ENCODE results near the gene BRAF.
A peak's percentile ranks its signal among the peaks of the same experiment; 100 is the strongest.
"Not testable (repeated sequence)": the region's sequence is repeated elsewhere in the genome, so short reads cannot be mapped to it uniquely, and the experiment has no call there.

BRAF gene

DNA sequence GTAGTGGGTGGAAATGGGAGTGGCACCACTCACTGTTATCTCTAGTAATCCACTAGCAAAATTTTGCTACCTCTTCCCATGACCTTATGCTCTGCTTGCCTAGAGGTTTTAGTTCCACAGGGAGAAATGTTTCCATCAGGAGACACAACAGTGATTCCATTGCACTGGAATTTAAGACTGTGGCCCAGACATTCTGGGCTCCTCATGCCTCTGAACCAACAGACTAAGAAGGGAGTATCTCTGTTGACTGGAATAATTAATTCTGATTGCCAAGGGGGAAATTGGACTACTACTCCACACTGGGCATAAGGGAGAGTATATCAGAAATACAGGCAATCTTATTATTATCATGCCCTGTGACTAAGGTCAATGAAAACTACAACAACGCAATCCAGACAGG, 16.2 kb upstream of the BRAF start:
- Histone ChIP-seq H4K20me1 (no peaks in the 10 kb centered on the region), H3K27me3 (no peaks in the 10 kb centered on the region), H3K4me1 (no peaks in the 10 kb centered on the region), H3K9me3 (replicated peaks in 1 of 11) (0 out of 22 replicates have a peak, but pooled peaks cover 0 to 3% (median 0%) of the 10 kb centered on the region in 11 experiments), H3K27ac (no peak overlapping the region), H3K9ac (no peak overlapping the region), H3K4me2 (no peak overlapping the region), H3K4me3 (no peak overlapping the region), H3K36me3 (no peaks in the 10 kb centered on the region)
- TF ChIP-seq Cebpa-rat (IDR thresholded peaks at IDR 0.05), result no peak

DNA sequence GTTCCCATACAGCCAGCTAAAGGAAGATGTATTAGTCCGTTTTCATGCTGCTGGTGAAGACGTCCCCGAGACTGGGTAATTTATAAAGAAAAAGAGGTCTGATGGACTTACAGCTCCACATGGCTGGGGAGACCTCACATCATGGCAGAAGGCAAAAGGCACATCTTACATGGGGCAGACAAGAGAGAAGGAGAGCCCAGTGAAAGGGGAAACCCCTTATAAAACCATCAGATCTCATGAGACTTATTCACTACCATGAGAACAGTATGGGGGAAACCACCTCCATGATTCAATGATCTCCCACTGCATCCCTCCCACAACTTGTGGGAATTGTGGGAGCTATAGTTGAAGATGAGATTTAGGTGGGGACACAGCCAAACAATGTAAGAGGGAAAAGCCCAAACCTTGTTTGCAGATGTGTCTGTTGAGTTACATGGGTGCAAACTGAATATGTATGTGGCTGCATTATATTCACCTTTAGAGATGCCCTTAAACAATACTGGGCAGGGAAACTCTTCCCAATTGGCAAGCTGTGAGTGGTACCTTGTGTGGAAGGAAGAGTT, 13.1 kb upstream of the BRAF start:
- Histone ChIP-seq H3K9me3 (replicated peaks in 1 of 11) (0 out of 22 replicates have a peak, but pooled peaks cover 0 to 3% (median 0%) of the 10 kb centered on the region in 11 experiments), H4K20me1 (no peaks in the 10 kb centered on the region), H3K27ac (no peak overlapping the region), H3K4me2 (no peak overlapping the region), H3K9ac (no peak overlapping the region), H3K4me3 (no peak overlapping the region), H3K4me1 (no peaks in the 10 kb centered on the region), H3K27me3 (no peaks in the 10 kb centered on the region), H3K36me3 (no peaks in the 10 kb centered on the region)
- TF ChIP-seq Cebpa-rat (IDR thresholded peaks at IDR 0.05), result no peak

DNA sequence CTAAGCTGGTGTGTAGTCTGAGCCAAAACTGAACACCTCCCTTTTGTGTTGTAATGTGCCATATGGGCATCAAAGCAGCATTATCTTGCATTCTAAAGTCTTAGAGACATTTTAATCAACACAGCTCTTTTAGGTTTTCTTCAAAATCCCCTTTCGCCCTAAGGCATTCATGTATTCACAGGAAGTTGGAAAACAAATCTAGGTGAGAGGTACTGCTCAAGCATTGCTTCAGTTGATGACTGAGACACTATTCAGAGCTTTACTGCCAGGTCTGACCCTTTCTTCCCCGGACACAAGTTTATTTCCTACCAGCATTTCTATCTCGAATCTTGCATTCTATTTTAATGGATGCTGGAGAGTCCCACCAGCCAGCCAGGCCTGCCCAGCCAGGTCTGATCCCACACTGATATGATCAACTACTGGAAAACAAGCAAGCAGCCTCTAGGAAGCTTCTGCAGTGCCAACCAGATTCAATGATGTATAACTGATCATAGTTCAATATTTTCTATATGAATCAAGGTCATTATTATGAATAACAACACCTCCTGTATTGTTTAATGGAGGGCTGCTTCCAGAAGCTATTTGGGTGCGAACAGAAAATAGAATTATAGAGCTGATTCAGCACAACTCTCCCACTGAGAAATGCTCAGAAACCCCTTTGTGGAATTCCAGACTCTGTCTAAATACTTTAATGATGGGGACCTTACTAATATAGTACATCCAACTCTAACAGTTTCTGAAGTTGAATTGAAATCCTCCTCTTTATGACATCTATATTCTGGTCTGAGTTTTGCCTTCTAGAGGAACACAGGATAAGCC, 4.0 kb upstream of the BRAF start:
- Histone ChIP-seq H3K4me1 (peaks cover 0 to 9% (median 7%) of the 10 kb centered on the region in 10 experiments; a peak in 15 of 20 replicates), H3K9ac (no peak overlapping the region), H3K36me3 (no peaks in the 10 kb centered on the region), H4K20me1 (peaks cover 0 to 5% (median under 1%) of the 10 kb centered on the region in 11 experiments; a peak in 5 of 22 replicates), H3K9me3 (replicated peaks in 1 of 11) (no peaks in the 10 kb centered on the region), H3K27ac (no peak overlapping the region), H3K4me3 (no peak overlapping the region), H3K4me2 (no peak overlapping the region), H3K27me3 (no peaks in the 10 kb centered on the region)
- no peak for TF ChIP-seq Cebpa-rat (IDR thresholded peaks at IDR 0.05)

DNA sequence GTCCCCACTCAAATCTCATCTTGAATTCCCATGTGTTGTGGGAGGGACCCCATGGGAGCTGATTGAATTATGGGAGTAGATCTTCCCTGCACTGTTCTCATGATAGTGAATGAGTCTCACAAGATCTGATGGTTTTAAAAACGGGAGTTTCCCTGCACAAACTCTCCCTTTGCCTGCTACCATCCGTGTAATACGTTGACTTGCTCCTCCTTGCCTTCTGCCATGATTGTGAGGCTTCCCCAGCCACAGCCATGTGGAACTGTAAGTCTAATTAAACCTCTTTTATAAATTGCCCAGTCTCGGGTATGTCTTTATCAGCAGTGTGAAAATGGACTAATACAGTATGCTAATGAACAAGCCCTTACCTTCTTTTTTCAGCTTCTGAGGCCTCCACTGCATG, 3.2 kb upstream of the BRAF start:
- not testable (repeated sequence) for H3K9ac ChIP-seq; H3K36me3 ChIP-seq; H3K27me3 ChIP-seq; H3K27ac ChIP-seq; H3K4me2 ChIP-seq; H3K9me3 ChIP-seq (replicated peaks in 1 of 11); H3K4me3 ChIP-seq
- peaks cover 7 to 16% (median 14%) of the 10 kb centered on the region in 10 experiments for H3K4me1 ChIP-seq
- peaks cover 0 to 12% (median 7%) of the 10 kb centered on the region in 11 experiments; a peak in 14 of 22 replicates for H4K20me1 ChIP-seq

DNA sequence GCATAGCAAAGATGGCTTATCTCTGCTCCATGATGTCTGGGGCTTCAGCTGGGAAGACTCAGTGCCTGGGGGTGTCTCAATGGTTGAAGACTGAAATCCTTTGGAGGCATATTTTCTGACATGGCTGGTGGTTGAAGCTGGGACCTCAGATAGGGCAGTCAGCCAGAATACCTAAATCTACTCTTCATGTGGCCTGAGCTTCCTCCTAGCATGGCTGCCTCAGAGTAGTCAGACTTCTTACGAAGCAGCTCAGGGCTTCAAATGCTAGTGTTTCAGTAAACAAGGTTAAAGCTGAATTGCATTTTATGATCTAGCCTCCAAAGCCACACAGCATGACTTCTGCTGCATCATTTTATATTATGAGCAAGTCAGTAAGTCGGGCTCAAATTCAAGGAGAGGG, 2.6 kb upstream of the BRAF start:
- H3K4me3 ChIP-seq, result no peak overlapping the region
- TF ChIP-seq Cebpa-rat (IDR thresholded peaks at IDR 0.05), result no peak
- H3K4me1 ChIP-seq, result peaks cover 13 to 22% (median 20%) of the 10 kb centered on the region in 10 experiments
- H3K36me3 ChIP-seq, result no peaks in the 10 kb centered on the region
- no peaks in the 10 kb centered on the region for H3K27me3 ChIP-seq
- H3K9ac ChIP-seq, result no peak overlapping the region
- H3K9me3 ChIP-seq (replicated peaks in 1 of 11), result no peaks in the 10 kb centered on the region
- H3K4me2 ChIP-seq, result no peak overlapping the region
- H3K27ac ChIP-seq, result no peak overlapping the region
- H4K20me1 ChIP-seq, result peaks cover 2 to 18% (median 13%) of the 10 kb centered on the region in 11 experiments; a peak in 17 of 22 replicates

DNA sequence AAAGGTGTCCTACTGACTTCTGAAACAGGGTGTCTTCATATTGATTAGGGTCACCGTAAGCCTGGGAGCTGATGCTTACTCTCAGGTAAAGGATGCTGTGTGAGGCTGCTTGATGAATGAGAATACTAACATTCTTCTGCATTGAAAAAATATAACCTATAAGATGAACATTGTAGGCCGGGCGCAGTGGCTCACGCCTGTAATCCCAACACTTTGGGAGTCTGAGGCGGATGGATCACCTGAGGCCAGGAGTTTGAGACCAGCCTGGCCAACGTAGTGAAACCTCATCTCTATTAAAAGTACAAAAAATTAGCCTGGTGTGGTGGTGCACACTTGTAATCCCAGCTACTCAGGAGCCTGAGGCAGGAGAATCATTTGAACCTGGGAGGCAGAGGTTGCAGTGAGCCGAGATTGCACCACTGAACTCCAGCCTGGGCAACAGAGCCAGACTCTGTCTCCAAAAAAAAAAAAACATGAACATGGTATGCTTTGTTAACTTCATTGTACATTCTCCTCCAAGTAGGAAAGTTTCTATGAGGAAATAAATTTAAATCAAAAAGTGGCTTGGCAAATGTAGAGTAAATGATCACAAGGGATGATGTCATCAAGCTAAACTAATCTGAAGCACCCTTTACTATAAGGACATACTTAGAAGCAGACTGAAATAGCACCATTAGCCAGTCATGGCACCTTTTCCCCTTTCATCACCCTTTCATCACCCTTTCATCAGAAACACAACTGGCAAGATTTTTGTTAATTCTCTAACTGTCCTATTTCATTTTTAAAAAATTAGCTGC, 1.5 kb upstream of the BRAF start:
- H3K4me1 ChIP-seq, result peaks cover 16 to 27% (median 24%) of the 10 kb centered on the region in 10 experiments

DNA sequence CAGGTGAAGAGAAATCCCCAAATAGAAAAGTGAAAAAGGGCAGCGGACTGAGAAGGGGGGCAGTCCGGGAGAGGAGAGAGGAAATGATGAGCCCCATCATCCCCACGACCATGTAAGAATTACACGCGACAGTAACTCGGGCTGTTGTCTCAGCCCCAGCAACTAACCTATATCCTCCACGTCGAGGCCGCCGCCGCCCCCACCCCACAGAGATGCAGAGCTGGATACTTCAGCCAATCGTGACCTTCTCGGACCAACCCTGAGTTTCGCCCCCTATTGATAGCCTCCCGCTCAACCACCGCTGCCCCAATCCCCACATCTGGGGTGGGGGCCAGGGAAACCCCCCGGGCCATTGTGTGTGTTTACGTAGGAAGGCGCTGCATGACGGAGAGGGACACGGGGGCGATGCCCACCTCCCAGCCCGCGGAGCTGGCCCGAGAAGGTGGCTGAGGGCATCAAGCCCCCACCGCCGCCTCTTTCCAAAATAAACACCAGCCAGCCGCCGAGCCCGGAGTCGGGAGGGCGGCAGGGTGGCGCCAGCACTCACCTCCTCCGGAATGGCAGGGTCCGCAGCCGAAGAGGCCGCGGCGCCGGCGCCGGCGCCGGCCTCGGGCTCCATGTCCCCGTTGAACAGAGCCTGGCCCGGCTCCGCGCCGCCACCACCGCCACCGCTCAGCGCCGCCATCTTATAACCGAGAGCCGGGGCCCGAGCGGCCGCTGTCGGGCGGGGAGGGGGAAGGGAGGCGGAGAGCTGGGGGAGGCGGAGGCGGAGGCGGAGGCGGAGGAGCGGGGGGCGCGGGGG, 509 bp downstream of the BRAF start:
- Histone ChIP-seq H3K27ac (peak overlapping the region; percentile 96 to 100 (median 98)), H3K9ac (peak overlapping the region; percentile 95 to 100 (median 99)), H3K4me3 (peak overlapping the region; percentile 92 to 100 (median 96)), H3K4me2 (peak overlapping the region; percentile 79 to 100 (median 93)), H4K20me1 (peaks cover 13 to 44% (median 38%) of the 10 kb centered on the region in 11 experiments; a peak in 20 of 22 replicates), H3K27me3 (no peaks in the 10 kb centered on the region), H3K9me3 (replicated peaks in 1 of 11) (peaks cover 0 to 7% (median under 1%) of the 10 kb centered on the region in 11 experiments; a peak in 7 of 22 replicates), H3K36me3 (peaks cover 0 to 8% (median 0%) of the 10 kb centered on the region in 11 experiments; a peak in 1 of 22 replicates), H3K4me1 (peaks cover 16 to 27% (median 24%) of the 10 kb centered on the region in 10 experiments)
- no peak for TF ChIP-seq Cebpa-rat (IDR thresholded peaks at IDR 0.05)

More for the DNA sequence above, 1.5 kb upstream of the BRAF start:
- Histone ChIP-seq H3K4me2 (peak overlapping the region in 6 of 11 experiments; percentile 55 to 87 (median 76); a peak in 6 of 22 replicates), H3K27me3 (no peaks in the 10 kb centered on the region), H3K4me3 (no peak overlapping the region), H3K9ac (no peak overlapping the region), H3K9me3 (replicated peaks in 1 of 11) (no peaks in the 10 kb centered on the region), H4K20me1 (peaks cover 6 to 25% (median 20%) of the 10 kb centered on the region in 11 experiments; a peak in 17 of 22 replicates), H3K36me3 (no peaks in the 10 kb centered on the region), H3K27ac (no peak overlapping the region)
- TF ChIP-seq Cebpa-rat (IDR thresholded peaks at IDR 0.05), result no peak

DNA sequence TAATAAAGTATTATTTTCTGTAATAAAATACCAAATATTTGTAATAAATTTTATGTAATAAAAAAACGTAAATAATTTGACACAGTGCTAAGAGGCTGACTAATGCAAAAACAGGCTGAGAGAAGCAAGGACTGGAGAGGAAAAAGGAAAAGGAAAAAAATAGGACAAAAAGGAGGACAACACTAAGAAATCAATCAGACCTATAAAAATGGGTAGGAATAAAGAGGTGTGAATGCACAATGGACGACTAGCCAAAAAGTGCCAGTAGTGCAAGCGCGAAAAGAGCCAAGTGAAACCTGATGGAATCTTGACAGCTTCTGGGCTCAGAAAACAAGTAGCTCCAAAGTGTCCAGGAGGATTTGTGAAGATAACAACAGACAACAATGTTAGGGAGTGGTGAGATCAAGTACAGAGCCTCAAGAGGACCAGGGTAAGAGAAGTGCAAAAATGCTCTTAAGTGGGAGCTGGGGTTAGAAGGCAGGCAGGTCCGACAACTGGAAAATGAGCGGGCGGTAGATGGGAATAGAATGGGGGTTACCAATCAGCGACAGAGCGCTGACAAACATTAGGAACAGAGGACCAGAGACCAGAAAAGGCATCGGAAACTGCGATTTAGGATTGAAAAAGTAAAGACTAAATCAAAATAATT, 1.2 kb downstream of the BRAF start:
- Histone ChIP-seq H3K36me3 (peaks cover 0 to 15% (median 1%) of the 10 kb centered on the region in 11 experiments; a peak in 13 of 22 replicates), H4K20me1 (peaks cover 13 to 49% (median 38%) of the 10 kb centered on the region in 11 experiments; a peak in 20 of 22 replicates), H3K4me3 (peak overlapping the region; percentile 92 to 100 (median 96)), H3K9me3 (replicated peaks in 1 of 11) (peaks cover 0 to 14% (median 7%) of the 10 kb centered on the region in 11 experiments; a peak in 15 of 22 replicates), H3K27me3 (no peaks in the 10 kb centered on the region), H3K27ac (peak overlapping the region; percentile 96 to 100 (median 98)), H3K9ac (peak overlapping the region; percentile 95 to 100 (median 99)), H3K4me2 (peak overlapping the region; percentile 79 to 100 (median 93)), H3K4me1 (peaks cover 16 to 27% (median 24%) of the 10 kb centered on the region in 10 experiments)
- TF ChIP-seq Cebpa-rat (IDR thresholded peaks at IDR 0.05), result no peak
